Activated CD4-positive, alpha-beta T cell treated with anti-CD3 and anti-CD28 coated beads, Interleukin-2, amount 10 ng/mL, durations not matched to agents 7 days and 5 days (primary cell): ENCODE data around the gene UCK2. TPM values are rescaled to one million over a fixed set of nuclear protein-coding genes. Genes with fewer than 3 reads are reported as not detected.

Experiments
- CTCF ChIA-PET: fragments of 350-600 bp; sonication (Branson Sonifier 250); formaldehyde crosslinking; loops from one replicate; lab custom pipeline; 2021; ENCODE audit warnings: antibody characterized with exemption; lab: Charles Lee
- POLR2A ChIA-PET: fragments of 350-600 bp; sonication (Branson Sonifier 250); formaldehyde crosslinking; loops from one replicate; lab custom pipeline; 2021; ENCODE audit warnings: antibody characterized with exemption; lab: Charles Lee
- DNase-seq: peaks from one replicate; pipeline ENCODE4 v3.0.0-alpha.2; 2020
- H3K27ac Mint-ChIP-seq: one replicate; pipeline ENCODE4 v1.8.0; 2021; ENCODE audit warnings: mild to moderate bottlenecking, moderate library complexity, mixed read lengths
- H3K27me3 Mint-ChIP-seq: one replicate; pipeline ENCODE4 v1.8.0; 2021; ENCODE audit warnings: mixed read lengths
- H3K36me3 Mint-ChIP-seq: one replicate; pipeline ENCODE4 v1.8.0; 2021; ENCODE audit warnings: low read depth, mixed read lengths
- H3K4me1 Mint-ChIP-seq: one replicate; pipeline ENCODE4 v1.8.0; 2021; ENCODE audit warnings: mixed read lengths
- H3K4me3 Mint-ChIP-seq: one replicate; pipeline ENCODE4 v1.8.0; 2021; ENCODE audit warnings: mild to moderate bottlenecking, moderate library complexity, mixed read lengths
- H3K9me3 Mint-ChIP-seq: one replicate; pipeline ENCODE4 v1.8.0; 2021; ENCODE audit warnings: mixed read lengths
- total RNA-seq, 2 experiments: library from RNA; stranded (reverse); gene quantifications; one replicate each; pipeline ENCODE4 v1.2.3, GENCODE V29; 2021

Gene UCK2
- total RNA-seq, 2 experiments from 2014 or later = 22.4 to 23.7 TPM

DNA sequence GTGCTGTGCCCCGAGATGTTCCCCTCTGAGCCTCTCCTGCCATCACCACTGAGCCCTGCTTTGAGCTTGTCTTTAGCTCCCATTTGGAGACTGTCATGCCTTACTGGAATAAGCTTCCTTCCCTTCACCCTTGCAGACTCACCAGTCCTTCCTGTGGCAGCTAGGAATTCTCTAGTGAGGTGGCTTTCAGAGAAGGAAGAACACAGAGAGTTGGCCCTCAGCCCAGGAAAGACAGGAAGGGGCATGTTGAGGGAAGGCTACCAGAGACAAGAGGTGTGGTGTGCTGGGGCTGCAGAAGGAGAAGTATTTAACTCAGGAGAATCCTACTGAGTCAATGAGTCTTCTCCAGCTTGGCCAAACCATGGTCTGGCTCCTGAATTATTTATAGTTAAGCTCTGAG is 76.3 kb downstream of the UCK2 start:
- peaks cover 18% of the 10 kb centered on the region for H3K4me1 Mint-ChIP-seq
- H3K36me3 Mint-ChIP-seq = no peaks in the 10 kb centered on the region
- no peaks in the 10 kb centered on the region for H3K27me3 Mint-ChIP-seq
- no peak overlapping the region for H3K4me3 Mint-ChIP-seq
- POLR2A ChIA-PET = no interaction called here
- no peaks in the 10 kb centered on the region for H3K9me3 Mint-ChIP-seq
- H3K27ac Mint-ChIP-seq = no peak overlapping the region
- CTCF ChIA-PET = interaction anchor here (0.9 kb wide), 2 partner anchors 10 to 302 kb away, joined by 3 to 4 read pairs; no protein-coding TSS in a partner anchor
- no peak for DNase-seq

DNA sequence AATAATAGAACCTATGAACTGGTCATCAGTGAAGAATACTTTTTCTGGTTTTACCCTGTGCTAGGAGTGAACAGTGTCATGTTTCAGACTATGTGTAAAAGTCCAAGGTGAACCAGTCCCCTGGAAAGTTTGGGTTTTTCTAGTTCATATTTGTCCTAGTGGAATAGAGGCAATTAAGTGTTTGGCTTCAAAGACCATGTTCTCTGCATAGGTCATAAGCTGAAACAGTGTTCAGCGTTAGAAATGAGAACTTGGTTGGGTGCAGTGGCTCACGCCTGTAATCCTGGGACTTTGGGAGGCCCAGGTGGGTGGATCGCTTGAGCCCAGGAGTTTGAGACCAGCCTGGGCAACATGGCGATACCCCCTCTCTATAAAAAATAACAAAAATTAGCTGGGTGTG is 77.5 kb downstream of the UCK2 start:
- ChIA-PET POLR2A (no interaction called here), CTCF (no interaction called here)
- Mint-ChIP-seq H3K27ac (no peak overlapping the region), H3K4me1 (peaks cover 17% of the 10 kb centered on the region), H3K27me3 (no peaks in the 10 kb centered on the region), H3K9me3 (no peaks in the 10 kb centered on the region), H3K4me3 (no peak overlapping the region), H3K36me3 (no peaks in the 10 kb centered on the region)
- DNase-seq = no peak

DNA sequence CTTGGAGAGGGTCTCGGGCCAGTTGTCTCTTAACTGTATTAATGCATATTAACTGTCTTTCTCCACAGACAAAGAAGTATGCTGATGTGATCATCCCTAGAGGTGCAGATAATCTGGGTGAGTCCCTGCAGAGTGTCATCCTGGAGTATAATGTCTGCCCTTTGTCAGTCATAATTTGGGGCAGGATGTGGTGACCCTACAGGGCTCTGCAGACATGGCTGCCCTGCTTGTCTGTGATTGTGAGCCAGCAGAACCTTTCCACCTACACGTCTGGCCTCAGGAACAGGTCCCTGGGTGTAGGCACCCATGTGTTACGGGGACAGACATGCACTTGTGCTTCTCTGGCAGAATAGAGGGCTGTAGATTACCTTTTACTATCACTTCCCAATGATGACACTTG is 78.4 kb downstream of the UCK2 start:
- ChIA-PET CTCF (interaction anchor here (0.7 to 1.6 kb wide), 3 partner anchors 9 to 306 kb away, joined by 3 to 7 read pairs (median 4); no protein-coding TSS in a partner anchor), POLR2A (no interaction called here)
- no peaks in the 10 kb centered on the region for H3K27me3 Mint-ChIP-seq
- no peaks in the 10 kb centered on the region for H3K36me3 Mint-ChIP-seq
- peaks cover 8% of the 10 kb centered on the region for H3K4me1 Mint-ChIP-seq
- H3K4me3 Mint-ChIP-seq = no peak overlapping the region
- peak overlapping the region; percentile 50 for H3K27ac Mint-ChIP-seq
- no peaks in the 10 kb centered on the region for H3K9me3 Mint-ChIP-seq
- peak; percentile 10 for DNase-seq

DNA sequence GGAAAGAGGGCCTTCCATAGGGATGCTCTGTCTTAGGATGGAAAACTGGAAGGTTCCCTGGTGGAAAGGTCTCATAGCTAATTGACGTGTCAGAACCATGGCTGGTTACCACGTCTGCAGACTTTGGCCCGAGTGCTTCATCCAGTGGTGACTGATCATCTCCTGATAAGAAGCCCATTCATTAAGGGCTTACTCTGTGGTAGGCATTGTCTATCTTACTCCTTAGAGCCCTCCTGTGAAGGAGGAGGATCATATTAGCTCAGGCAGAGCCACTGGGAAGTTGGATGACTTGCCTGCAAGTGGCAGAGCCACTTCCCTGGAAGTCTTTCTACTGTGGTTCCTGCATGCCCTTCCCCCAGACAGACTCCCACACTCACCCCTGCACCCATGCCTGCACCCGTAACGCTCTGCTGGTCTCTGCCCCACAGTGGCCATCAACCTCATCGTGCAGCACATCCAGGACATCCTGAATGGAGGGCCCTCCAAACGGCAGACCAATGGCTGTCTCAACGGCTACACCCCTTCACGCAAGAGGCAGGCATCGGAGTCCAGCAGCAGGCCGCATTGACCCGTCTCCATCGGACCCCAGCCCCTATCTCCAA is 79.9 kb downstream of the UCK2 start:
- Mint-ChIP-seq H3K27me3 (no peaks in the 10 kb centered on the region), H3K4me1 (peaks cover 7% of the 10 kb centered on the region), H3K4me3 (no peak overlapping the region), H3K27ac (no peak overlapping the region), H3K9me3 (no peaks in the 10 kb centered on the region), H3K36me3 (no peaks in the 10 kb centered on the region)
- ChIA-PET CTCF (interaction anchor here (0.6 to 1.6 kb wide), 3 partner anchors 10 to 138 kb away, joined by 3 to 7 read pairs (median 3); partner anchors contain the start of gene TMCO1), POLR2A (no interaction called here)
- no peak for DNase-seq

DNA sequence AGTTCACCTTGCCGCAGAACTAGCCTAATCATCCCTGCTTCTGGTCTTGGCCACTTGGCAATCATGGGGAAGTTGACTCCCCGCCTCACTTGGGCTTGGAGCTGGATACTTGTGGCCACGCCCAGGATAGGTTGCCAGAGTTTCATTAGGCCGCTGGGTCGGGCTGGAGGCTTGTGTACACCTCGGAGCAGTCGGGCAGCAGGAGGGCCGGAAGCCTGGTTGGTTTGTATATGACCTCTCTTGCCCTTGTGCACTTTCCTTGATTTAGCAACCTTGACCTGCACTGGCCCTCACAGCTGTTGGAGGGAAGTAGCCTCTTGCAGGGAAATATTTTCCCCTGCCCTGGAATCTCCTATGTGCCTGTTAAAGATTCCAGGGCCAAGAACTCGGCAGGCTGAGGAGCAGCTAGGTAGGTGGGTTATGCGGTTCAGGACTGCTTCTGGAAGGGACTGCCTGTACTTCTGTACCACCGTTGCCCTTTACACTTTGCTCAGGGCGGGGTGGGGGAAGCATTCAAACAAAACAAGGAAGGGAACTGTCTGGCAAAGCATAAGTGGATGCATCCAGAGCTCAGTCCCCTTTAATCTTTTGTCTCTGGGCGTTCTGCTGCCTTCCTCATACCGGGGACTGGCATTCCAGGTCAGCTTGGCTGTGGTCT is 83.5 kb downstream of the UCK2 start:
- Mint-ChIP-seq H3K4me3 (no peak overlapping the region), H3K9me3 (no peaks in the 10 kb centered on the region), H3K4me1 (peaks cover 5% of the 10 kb centered on the region), H3K27me3 (no peaks in the 10 kb centered on the region), H3K27ac (no peak overlapping the region), H3K36me3 (no peaks in the 10 kb centered on the region)
- DNase-seq = no peak
- CTCF ChIA-PET = interaction anchor here (0.6 to 1.4 kb wide), 2 partner anchors 191 to 310 kb away, joined by 3 to 4 read pairs; no protein-coding TSS in a partner anchor
- POLR2A ChIA-PET = no interaction called here

DNA sequence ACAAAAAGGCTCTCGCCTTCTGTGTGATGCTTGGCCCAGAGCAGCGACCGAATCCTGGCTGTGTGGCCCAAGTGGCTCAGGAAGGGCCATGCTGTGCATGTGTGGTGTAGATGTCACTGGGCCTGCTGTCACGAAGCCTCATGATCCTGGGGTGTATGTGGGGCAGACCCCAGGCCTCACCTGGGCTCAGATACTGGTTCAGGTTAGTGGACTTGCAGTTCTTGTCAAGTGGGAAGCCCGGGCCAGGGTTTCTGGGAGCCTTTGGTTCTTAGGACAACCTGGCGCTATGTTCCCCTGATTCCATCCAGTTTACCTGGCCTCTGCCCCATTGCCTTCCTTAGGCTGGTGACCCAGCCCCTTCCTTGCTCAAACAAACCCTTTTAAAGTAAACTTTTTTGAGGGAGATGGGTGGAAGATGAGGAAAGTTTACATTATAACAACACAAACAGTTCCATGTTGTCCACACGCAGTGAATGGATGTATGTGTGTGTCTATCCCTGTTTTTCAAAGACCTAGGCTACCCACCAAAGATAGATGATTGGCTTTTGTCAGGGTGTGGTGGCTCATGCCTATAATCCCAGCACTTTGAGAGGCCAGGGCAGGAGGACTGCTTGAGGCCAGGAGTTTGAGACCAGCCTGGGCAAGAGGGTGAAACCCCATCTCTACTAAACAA is 84.3 kb downstream of the UCK2 start:
- CTCF ChIA-PET = interaction anchor here (1.4 kb wide), 1 partner anchor 311 kb away, joined by 4 read pairs; no protein-coding TSS in a partner anchor
- Mint-ChIP-seq H3K27me3 (no peaks in the 10 kb centered on the region), H3K4me1 (peaks cover 3% of the 10 kb centered on the region), H3K9me3 (no peaks in the 10 kb centered on the region), H3K27ac (no peak overlapping the region), H3K4me3 (no peak overlapping the region), H3K36me3 (no peaks in the 10 kb centered on the region)
- POLR2A ChIA-PET = no interaction called here
- no peak for DNase-seq

DNA sequence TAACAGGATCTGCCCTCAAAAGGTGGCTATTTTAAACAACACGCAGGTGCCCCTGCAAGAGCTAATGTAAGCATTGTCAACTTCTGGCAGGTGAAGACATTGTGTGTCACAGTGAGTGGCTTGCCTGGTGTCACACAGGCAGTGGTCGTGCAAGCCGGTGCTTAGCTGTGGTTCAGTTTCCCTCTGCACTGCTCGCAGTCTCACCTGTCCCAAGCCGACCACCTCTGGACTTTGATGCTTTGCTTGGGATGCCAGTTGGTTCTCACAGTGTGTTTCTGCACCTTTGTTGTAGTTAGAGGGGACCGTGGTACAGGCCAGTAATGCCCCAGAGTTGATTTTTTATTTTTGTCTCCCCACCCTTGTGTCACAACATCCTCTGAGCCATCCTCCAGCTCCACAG is 85.2 kb downstream of the UCK2 start:
- POLR2A ChIA-PET = no interaction called here
- H3K27ac Mint-ChIP-seq = no peak overlapping the region
- DNase-seq = no peak
- no peaks in the 10 kb centered on the region for H3K36me3 Mint-ChIP-seq
- CTCF ChIA-PET = interaction anchor here (0.8 kb wide), 1 partner anchor 201 kb away, joined by 5 read pairs; no protein-coding TSS in a partner anchor
- no peak overlapping the region for H3K4me3 Mint-ChIP-seq
- H3K4me1 Mint-ChIP-seq = peaks cover 3% of the 10 kb centered on the region
- H3K27me3 Mint-ChIP-seq = no peaks in the 10 kb centered on the region
- no peaks in the 10 kb centered on the region for H3K9me3 Mint-ChIP-seq

DNA sequence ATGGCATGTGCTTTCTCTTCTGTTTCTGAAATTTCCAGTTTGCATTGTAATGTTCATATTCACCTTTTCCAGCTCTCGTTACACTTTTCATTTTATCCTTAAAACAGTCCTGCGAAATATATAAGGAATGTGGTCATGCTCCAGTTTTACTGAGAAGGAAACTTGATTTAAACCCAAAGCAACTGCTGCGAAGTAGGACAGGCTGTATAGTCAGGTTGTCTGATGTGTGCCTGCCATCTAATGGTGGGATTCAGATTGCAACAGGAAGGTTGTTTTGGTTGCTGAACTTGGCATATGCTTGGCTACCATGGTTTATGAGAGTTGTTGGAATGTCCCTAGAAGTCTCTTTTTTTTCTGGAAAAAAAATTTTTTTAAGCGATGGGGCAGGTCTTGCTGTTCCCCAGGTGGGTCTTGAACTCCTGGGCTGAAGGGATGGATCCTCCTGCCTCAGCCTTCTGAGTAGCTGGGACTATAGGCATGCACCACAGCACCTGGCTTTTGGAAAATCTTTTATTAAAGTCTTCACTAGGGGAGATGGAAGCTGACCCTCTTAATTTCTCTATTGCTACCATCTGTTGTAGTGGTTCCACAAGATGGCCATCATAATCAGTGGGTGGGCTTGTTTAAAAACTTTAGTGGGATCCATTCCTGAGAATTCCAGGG is 86.9 kb downstream of the UCK2 start:
- H3K27me3 Mint-ChIP-seq = no peaks in the 10 kb centered on the region
- peak; percentile 79 for DNase-seq
- H3K4me1 Mint-ChIP-seq = peaks cover 3% of the 10 kb centered on the region
- ChIA-PET CTCF (interaction anchor here (0.6 to 1.5 kb wide), 8 partner anchors 10 to 996 kb away, joined by 3 to 8 read pairs (median 4); no protein-coding TSS in a partner anchor), POLR2A (no interaction called here)
- no peaks in the 10 kb centered on the region for H3K9me3 Mint-ChIP-seq
- no peaks in the 10 kb centered on the region for H3K36me3 Mint-ChIP-seq
- no peak overlapping the region for H3K4me3 Mint-ChIP-seq
- H3K27ac Mint-ChIP-seq = no peak overlapping the region

DNA sequence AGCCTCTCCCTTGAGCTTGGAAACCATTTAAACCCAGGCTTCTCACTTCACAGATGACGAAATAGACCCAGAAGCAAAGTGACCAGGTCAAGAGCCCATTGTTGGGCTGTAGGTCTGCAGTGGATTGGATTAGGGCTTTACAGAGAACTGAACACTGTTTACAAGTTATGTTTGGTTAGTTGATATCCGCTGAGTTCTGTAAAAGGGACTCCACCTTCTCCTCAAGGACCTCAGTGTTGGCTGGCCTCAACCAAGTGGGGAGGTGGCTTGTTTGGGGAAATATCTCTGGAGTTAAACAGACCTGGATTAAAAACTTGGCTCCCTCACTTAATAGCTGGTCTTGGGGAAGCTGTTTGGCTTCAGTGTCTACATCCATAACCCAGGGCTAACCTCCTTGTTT is 88.1 kb downstream of the UCK2 start:
- ChIA-PET CTCF (interaction anchor here (0.6 to 1.2 kb wide), 4 partner anchors 9 to 606 kb away, joined by 3 to 4 read pairs (median 3); no protein-coding TSS in a partner anchor), POLR2A (no interaction called here)
- H3K4me3 Mint-ChIP-seq = no peak overlapping the region

DNA sequence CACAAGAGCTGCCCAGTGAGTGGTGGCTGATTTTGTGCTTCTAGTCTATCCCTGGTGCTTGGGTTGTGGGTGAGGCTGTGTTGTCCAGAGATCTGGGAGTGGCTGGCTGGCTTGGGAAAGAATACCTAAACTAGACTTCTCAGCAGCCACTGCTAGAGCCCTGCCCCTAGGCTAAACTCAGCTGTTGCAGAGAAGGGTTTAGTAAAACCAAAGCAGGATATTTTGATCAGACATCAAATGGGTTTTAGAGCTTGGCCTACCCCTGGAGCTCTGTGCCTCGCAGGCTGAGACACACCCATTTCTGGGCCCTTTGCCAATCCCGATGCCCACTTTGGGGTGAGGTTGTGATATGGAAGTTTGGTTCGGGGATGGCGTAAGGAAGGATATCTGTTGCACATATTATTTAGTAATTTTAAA is 88.5 kb downstream of the UCK2 start:
- Mint-ChIP-seq H3K27me3 (peaks cover 2% of the 10 kb centered on the region), H3K4me3 (no peak overlapping the region), H3K27ac (no peak overlapping the region), H3K36me3 (no peaks in the 10 kb centered on the region), H3K4me1 (peaks cover 3% of the 10 kb centered on the region), H3K9me3 (no peaks in the 10 kb centered on the region)
- no peak for DNase-seq
- POLR2A ChIA-PET = no interaction called here
- CTCF ChIA-PET = interaction anchor here (0.6 to 1.2 kb wide), 3 partner anchors 9 to 606 kb away, joined by 3 to 4 read pairs (median 3); no protein-coding TSS in a partner anchor

More for the DNA sequence above, 88.1 kb downstream of the UCK2 start:
- Mint-ChIP-seq H3K27ac (no peak overlapping the region), H3K4me1 (peaks cover 3% of the 10 kb centered on the region), H3K27me3 (peaks cover 2% of the 10 kb centered on the region), H3K9me3 (no peaks in the 10 kb centered on the region), H3K36me3 (no peaks in the 10 kb centered on the region)
- DNase-seq = no peak

DNA sequence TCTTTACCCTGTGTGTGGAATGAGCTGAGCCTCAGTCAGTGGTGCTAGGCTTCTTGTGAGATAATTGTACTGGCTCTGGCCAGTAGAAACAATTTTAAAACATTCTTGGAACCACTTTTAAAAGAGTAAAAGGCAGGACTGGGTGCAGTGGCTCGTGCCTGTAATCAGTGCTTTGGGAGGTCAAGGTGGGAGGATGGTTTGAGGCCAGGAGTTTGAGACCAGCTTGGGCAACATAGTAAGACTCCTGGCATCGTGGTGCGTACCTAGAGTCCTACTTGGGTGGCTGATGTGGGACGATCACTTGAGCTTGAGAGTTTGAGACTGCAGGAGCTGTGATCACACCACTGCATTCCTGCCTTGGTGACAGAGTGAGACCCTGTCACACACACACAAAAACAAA is 89.8 kb downstream of the UCK2 start:
- Mint-ChIP-seq H3K4me3 (no peak overlapping the region), H3K27me3 (peaks cover 5% of the 10 kb centered on the region), H3K4me1 (peaks cover 3% of the 10 kb centered on the region), H3K36me3 (no peaks in the 10 kb centered on the region), H3K9me3 (no peaks in the 10 kb centered on the region), H3K27ac (no peak overlapping the region)
- ChIA-PET CTCF (no interaction called here), POLR2A (no interaction called here)
- DNase-seq = no peak

DNA sequence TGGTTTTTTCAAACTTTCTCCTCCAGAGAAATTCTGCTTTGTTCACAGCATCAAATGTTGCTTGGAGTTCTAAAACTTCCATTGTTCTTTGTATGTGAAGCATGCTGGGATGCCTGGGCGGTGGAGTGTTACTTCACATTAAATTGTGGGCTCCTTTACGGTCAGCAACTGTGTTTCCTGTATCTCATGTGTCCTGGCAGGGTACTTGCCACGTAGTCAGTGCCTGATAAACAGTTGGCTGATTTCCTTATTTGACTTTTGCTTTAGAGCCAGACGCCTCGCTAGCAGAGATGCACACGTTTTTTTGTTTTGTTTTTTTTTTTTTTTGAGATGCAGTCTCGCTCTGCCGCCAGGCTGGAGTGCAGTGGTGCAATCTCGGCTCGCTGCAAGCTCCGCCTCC is 96.7 kb downstream of the UCK2 start:
- no peak for DNase-seq
- Mint-ChIP-seq H3K27ac (no peak overlapping the region), H3K36me3 (no peaks in the 10 kb centered on the region), H3K4me3 (no peak overlapping the region), H3K9me3 (no peaks in the 10 kb centered on the region), H3K4me1 (peaks cover 9% of the 10 kb centered on the region), H3K27me3 (peaks cover 23% of the 10 kb centered on the region)
- ChIA-PET CTCF (interaction anchor here (0.7 to 1.6 kb wide), 8 partner anchors 8 to 323 kb away, joined by 3 to 4 read pairs (median 4); no protein-coding TSS in a partner anchor), POLR2A (no interaction called here)
